ENCODE results near the gene MAFG. TPM values are rescaled to one million over a fixed set of nuclear protein-coding genes. Genes with fewer than 3 reads are reported as not detected.

The MAFG gene
- total RNA-seq, 4 donors from 2014 or later: 37.1 to 65.5 (median 51.9) TPM

DNA sequence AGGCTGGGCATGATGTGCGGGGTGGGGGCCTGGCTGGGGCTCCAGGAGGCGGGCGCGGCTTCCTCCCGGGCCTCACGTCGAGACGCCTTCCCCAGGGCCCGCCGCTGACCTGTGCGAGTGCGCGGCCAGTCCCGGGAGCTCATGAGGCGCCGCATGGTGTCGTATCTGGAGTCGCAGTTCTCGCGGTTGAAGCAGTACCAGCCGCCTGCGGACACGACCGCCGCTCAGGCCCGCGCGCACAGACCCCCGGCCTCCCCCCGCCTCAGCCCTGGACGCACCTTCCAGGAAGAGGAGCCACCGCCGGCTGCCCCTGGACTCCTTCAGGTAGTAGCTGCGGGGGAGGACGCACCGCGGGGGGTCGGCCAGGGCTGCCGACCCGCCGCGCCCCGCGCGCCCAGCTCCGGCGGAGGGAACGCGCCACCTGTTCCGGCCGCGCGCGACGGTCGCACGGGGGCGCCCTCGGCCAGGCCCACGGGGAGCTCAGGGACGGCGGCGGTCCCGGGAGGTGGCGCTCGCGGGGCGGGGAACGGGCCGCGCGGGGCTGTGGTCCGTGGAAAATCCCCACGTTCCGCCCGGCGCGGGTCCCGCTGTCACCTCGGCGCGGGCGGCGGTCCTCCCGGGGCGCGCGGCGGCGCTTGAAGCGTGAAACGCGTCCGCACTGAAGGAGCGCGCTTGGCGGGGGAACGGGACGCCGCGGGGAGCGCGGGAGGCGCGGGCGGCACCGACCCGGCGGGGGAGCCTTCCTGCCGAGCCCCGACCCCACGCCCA is 32.0 kb upstream of the MAFG start:
- Histone ChIP-seq H3K9me3 (no peaks in the 10 kb centered on the region), H3K27me3 (peaks cover 7 to 21% (median 19%) of the 10 kb centered on the region in 3 donors), H3K4me1 (peaks cover 12 to 23% of the 10 kb centered on the region in 2 donors), H3K4me3 (peak overlapping the region; percentile 43 to 54 (median 48)), H3K27ac (peak overlapping the region in 3 of 4 donors; percentile 8 to 50 (median 48)), H3K36me3 (no peaks in the 10 kb centered on the region)
- DNase-seq (peak in 1 of 2 donors; percentile 56), ATAC-seq (peak; percentile 70 to 74)
- intact Hi-C loops (cut with DNase I; ENCODE audit: low total_unique reads) (loop anchor here (1.0 to 2.0 kb wide), 3 partner anchors 32 to 195 kb away; no protein-coding TSS in a partner anchor), in situ Hi-C loops (cut with MboI; ENCODE audit: low sequenced_read_pairs in 4 of 4) (loop anchor here in 1 of 4 donors (5.0 kb wide), 1 partner anchor 63 kb away; the partner anchor contains the start of genes CENPX and LRRC45)
- TF ChIP-seq POLR2A (IDR thresholded peaks at IDR 0.05) (no peak), CTCF (IDR thresholded peaks at IDR 0.05 in 4 of 5, conservative IDR thresholded peaks at IDR 0.05 in 1 of 5) (peak in 4 of 5 experiments; percentile 95 to 99 (median 97))

DNA sequence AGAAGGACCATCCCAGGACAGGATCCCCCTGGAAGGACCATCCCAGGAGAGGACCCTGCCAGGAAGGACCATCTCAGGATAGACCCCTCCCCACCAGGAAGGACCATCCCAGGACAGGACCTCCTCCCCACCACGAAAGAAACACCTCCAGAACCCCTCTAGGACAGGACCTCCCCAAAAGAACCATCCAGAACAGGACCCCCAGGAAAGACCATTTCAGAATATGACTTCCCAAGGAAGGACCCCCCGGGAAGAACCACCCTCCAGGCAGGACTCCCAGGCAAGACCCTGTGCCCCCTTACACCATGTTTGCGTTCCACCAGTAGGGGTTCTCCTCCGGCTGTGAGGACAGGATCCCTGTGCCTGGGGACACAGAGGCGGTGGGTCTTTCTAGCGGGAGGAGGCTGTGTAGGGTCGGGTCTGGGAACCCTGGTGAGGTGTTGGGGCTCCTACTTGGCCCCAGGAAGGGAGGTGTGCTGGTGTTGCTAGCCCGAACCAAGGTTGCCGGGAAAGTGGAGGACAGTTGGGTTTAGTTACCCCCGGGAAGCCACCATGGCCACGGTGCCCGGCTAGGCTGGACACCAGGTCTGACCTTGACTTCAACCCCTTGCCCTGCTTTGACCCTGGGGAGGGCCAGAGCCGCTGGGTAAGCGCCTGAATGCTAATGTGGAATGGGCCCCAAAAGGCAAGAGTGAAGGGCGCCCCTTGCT is 31.3 kb upstream of the MAFG start:
- no peaks in the 10 kb centered on the region for H3K9me3 ChIP-seq
- peak overlapping the region in 2 of 4 donors; percentile 46 to 51 for H3K4me3 ChIP-seq
- TF ChIP-seq CTCF (IDR thresholded peaks at IDR 0.05 in 4 of 5, conservative IDR thresholded peaks at IDR 0.05 in 1 of 5) (no peak), POLR2A (IDR thresholded peaks at IDR 0.05) (no peak)
- H3K36me3 ChIP-seq: no peaks in the 10 kb centered on the region
- ATAC-seq: no peak
- H3K27me3 ChIP-seq: peaks cover 7 to 21% (median 19%) of the 10 kb centered on the region in 3 donors
- DNase-seq: no peak
- H3K4me1 ChIP-seq: peaks cover 12 to 23% of the 10 kb centered on the region in 2 donors
- in situ Hi-C loops (cut with MboI; ENCODE audit: low sequenced_read_pairs in 4 of 4): no loop called here
- peak overlapping the region in 2 of 4 donors; percentile 8 to 48 for H3K27ac ChIP-seq
- intact Hi-C loops (cut with DNase I; ENCODE audit: low total_unique reads): loop anchor here (1.0 to 2.0 kb wide), 3 partner anchors 33 to 196 kb away; no protein-coding TSS in a partner anchor

DNA sequence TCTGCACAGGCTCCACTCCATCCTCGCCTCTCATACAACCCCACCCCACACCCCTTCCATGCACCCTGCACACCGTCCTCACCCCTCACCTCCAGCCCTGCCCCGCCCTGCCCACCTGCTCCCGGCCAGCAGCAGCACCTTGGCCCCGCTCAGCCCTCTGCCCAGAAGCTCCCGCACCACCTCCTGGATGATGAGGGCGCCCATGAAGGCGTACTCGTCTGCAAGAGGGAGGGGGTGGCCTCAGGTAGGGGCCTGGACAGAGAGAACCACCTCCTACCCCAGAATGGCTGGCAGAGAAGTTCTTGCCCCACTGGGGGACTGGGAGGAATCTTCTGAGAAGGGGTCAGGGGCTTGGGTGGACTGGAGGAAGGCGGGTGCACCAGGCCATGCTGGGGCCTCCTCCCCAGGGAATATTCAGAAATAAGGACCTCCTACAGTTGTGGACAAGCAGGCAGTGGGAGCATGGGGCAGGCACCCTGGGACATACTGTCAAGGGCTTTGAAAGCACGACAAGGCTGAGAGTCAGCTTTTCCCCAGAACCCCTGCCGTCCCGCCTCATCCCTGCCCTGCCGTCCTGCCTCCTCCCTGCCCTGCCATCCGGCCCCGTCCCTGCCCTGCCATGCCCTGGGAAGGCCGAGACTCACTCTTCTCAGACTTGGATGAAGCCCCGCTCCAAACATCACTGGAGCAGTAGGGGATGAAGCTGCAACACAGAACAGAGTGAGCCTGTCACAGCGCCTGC is 30.3 kb upstream of the MAFG start:
- intact Hi-C loops (cut with DNase I; ENCODE audit: low total_unique reads): loop anchor here (2.0 kb wide), 1 partner anchor 197 kb away; no protein-coding TSS in a partner anchor
- Histone ChIP-seq H3K4me1 (peaks cover 12 to 19% of the 10 kb centered on the region in 2 donors), H3K27ac (no peak overlapping the region), H3K9me3 (no peaks in the 10 kb centered on the region), H3K36me3 (no peaks in the 10 kb centered on the region), H3K27me3 (peaks cover 7 to 21% (median 19%) of the 10 kb centered on the region in 3 donors), H3K4me3 (no peak overlapping the region)
- in situ Hi-C loops (cut with MboI; ENCODE audit: low sequenced_read_pairs in 4 of 4): no loop called here
- no peak for TF ChIP-seq POLR2A (IDR thresholded peaks at IDR 0.05)
- no peak for TF ChIP-seq CTCF (IDR thresholded peaks at IDR 0.05 in 4 of 5, conservative IDR thresholded peaks at IDR 0.05 in 1 of 5)
- DNase-seq: no peak
- ATAC-seq: no peak

Measured in gastrocnemius medialis (tissue), 4 donors.